T-helper 9 cell (primary cell): ENCODE measurements around the gene CPT1A.

Source experiments
- DNase-seq: peaks from one replicate; pipeline ENCODE4 v3.0.0-alpha.2; 2020

The CPT1A gene

GRCh38 chr11:68751331-68751856, 90.3 kb downstream of the CPT1A start, which contains the start of gene TESMIN:
TSS of gene TESMIN (minus strand) at chr11:68751520. CDS start at chr11:68750660, 860 bp downstream.
- peak; percentile 98 for DNase-seq

GRCh38 chr11:68751004-68751325, 90.8 kb downstream of the CPT1A start:
- no peak for DNase-seq

GRCh38 chr11:68750195-68751003, 91.3 kb downstream of the CPT1A start:
- DNase-seq: peak; percentile 6

- no peak for DNase-seq
Measured at GRCh38 chr11:68749229-68750123, 92.2 kb downstream of the CPT1A start.

- DNase-seq: no peak
Measured at GRCh38 chr11:68748061-68748460, 93.7 kb downstream of the CPT1A start.

- no peak for DNase-seq
Measured at GRCh38 chr11:68743539-68743938, 98.2 kb downstream of the CPT1A start.

- no peak for DNase-seq
Measured at GRCh38 chr11:68741463-68741862, 100.3 kb downstream of the CPT1A start.

- no peak for DNase-seq
Measured at GRCh38 chr11:68735646-68736045, 106.1 kb downstream of the CPT1A start.

GRCh38 chr11:68735125-68735524, 106.6 kb downstream of the CPT1A start:
- no peak for DNase-seq

GRCh38 chr11:68734111-68734510, 107.6 kb downstream of the CPT1A start:
- DNase-seq: no peak

GRCh38 chr11:68727783-68728182, 113.9 kb downstream of the CPT1A start:
- DNase-seq: no peak

GRCh38 chr11:68724293-68724692, 117.4 kb downstream of the CPT1A start:
- DNase-seq: no peak

GRCh38 chr11:68722143-68722542, 119.6 kb downstream of the CPT1A start:
- DNase-seq: no peak

GRCh38 chr11:68721075-68721474, 120.6 kb downstream of the CPT1A start:
- DNase-seq: no peak

- DNase-seq: no peak
Measured at GRCh38 chr11:68715456-68716122, 126.1 kb downstream of the CPT1A start.

GRCh38 chr11:68714060-68714856, 127.5 kb downstream of the CPT1A start:
- no peak for DNase-seq

- no peak for DNase-seq
Measured at GRCh38 chr11:68711114-68711513, 130.6 kb downstream of the CPT1A start.

- no peak for DNase-seq
Measured at GRCh38 chr11:68710409-68710808, 131.3 kb downstream of the CPT1A start.

- no peak for DNase-seq
Measured at GRCh38 chr11:68709062-68709461, 132.7 kb downstream of the CPT1A start.

GRCh38 chr11:68707527-68707926, 134.2 kb downstream of the CPT1A start:
- DNase-seq: no peak

GRCh38 chr11:68704887-68705286, 136.8 kb downstream of the CPT1A start:
- no peak for DNase-seq
